Lung microvascular endothelial cell (primary cell): ENCODE data around the gene TRMT10C. TPM values are rescaled to one million over a fixed set of nuclear protein-coding genes. Genes with fewer than 3 reads are reported as not detected.
"Not testable (repeated sequence)": the region's sequence is repeated elsewhere in the genome, so short reads cannot be mapped to it uniquely, and the experiment has no call there.

Experiments used
- DNase-seq, 2 donors: peaks; one replicate each; pipeline versions ENCODE4 v3.0.0 to v3.0.0-alpha.2; 2010; ENCODE audit warnings: low read depth in 2 of 2
- total RNA-seq: library from RNA; depleted of rRNA; stranded (reverse); fragments of >200 nt; gene quantifications from 2 replicates; pipeline ENCODE4 v1.2.1, GENCODE V29; 2014

TRMT10C gene
- 22.9 and 25.2 TPM in 2 replicates for total RNA-seq

DNA sequence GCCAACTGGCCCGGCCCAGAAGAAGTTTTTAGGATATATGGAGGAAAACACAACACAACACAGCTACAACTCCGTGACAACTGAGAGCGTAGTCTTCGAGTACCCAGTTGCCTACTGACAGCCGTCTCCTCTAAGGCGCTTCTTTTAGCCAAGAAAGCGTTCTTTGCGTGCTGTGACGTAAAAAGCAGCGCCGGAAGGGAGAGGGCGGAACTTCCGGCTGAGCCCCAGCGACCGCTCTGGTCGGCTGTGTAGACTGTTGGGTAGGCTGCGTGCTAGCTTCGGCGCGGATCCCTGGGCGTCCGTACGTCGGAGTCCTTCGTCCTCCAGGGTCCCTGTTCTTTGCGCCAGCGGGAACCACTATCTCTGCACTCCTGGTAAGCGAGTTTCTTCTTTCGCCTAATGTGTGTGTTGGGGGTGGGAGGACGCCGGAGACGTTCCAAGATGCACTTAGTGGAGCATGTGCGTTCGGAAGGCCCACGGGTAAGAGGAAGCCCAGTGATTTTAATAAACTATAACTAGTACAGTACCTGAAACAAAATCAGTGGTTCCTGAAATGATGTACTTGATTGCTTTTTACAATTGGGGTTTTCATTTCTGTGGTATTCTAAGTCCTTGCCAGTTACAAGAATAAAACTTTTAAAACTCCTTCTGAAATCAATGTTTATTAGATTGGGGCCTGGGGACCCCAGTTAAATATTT lies at the start of gene TRMT10C:
TRMT10C (plus strand) TSS at position 239 of the 699 bp plus-strand sequence. CDS start 2,914 bp downstream, outside the sequence.
- DNase-seq, result peak; percentile 93 to 95

DNA sequence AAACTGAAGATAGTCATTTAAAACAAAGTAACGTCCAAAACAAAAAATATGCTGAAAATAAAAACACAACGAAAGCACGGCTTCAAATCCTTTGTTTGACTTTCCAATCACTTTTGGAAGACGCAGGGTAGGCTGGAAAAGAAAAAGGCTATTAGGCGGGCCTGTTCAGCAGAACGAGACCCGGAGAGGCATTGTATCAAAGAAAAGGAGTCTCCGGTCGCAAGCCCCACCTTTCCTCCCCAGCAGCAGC lies 49.3 kb upstream of the TRMT10C start:
- DNase-seq, result no peak

DNA sequence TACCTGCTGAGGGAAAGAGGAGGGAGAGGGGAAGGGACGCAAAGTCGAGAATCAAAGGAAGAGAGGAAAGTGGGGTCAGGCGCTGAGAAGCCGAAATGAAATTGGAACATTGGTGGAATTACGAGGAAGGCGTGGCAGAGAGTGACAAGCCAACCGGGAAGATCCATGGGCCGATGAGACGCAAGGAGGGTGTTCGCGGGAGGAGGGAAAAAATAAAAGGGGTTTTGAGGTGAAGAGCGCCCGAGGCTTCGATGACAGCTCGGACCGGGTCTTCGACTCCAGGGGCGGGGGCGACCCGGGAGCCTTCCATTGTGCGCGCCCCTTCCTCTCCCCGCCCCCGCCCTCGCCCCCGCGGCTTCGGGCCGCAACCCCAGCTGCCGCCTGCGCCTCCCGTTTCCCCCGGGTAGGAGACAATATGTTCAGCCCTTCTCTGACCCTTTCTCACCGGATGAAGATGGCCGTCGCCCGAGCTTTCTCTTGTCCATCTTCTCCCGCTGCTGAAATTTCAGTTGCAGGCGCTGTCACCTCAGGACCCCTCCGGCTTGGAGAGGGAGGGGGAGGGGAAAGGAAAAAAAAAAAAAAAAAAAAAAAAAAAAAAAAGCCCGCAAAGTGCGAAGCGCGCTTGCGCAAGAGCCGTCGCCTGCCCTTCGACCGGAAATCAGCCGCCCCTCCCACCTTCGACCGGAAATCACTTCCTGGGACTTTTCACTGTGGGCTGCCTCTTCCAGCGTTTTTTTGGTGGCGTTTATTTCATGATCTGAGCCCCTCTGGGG lies 48.8 kb upstream of the TRMT10C start, which contains the start of gene SENP7:
SENP7 (minus strand) TSS at position 567 of the 773 bp plus-strand sequence; CDS start at position 485, 82 bp downstream.
- peak; percentile 84 to 86 for DNase-seq

DNA sequence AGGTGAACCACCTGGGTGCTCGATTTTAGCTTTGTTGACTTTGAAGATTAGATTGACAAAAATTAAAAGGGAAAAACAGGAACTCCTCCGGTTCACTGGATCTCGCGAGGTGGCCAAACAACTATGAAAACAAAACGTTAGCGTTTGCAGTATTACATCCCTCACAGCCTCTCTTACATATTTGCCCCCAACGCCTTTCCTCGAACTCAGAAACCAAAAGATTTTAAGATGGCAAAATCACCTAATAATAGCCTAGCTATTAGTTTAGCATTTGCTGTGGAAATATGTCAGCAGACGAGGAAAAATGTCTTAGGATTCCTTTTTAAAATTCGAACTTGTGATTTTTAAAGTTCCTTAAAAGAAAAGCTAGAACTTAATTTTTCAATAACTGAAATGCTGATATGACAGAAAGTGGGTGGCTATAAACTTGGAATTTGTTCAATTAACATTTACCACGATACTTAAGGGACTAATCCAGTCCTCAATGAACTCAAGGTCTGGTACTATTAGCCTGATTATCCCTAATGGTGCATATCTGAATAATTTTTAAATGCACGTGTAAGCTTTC lies 48.2 kb upstream of the TRMT10C start:
- no peak for DNase-seq

DNA sequence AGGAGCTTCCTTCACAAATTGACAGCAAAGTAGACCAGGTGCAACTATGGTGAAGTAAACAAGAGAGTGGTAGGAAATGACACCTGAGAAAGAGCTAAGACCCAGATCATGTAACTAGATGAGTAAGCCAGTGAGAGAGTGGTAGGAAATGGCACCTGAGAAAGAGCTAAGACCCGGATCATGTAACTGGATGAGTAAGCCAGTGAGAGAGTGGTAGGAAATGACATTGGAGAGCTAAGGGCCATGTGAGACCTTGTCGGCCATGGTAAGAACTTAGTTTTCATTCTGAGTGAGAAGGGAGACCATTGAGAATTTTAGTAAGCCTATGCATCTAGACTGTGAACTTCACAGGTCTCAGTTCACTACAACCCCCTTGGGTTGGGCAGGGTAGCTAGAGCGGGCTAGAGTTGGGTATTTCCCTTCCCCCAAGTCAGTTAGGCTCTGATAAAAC lies 43.2 kb upstream of the TRMT10C start:
- peak in 1 of 2 donors; percentile 67 for DNase-seq

DNA sequence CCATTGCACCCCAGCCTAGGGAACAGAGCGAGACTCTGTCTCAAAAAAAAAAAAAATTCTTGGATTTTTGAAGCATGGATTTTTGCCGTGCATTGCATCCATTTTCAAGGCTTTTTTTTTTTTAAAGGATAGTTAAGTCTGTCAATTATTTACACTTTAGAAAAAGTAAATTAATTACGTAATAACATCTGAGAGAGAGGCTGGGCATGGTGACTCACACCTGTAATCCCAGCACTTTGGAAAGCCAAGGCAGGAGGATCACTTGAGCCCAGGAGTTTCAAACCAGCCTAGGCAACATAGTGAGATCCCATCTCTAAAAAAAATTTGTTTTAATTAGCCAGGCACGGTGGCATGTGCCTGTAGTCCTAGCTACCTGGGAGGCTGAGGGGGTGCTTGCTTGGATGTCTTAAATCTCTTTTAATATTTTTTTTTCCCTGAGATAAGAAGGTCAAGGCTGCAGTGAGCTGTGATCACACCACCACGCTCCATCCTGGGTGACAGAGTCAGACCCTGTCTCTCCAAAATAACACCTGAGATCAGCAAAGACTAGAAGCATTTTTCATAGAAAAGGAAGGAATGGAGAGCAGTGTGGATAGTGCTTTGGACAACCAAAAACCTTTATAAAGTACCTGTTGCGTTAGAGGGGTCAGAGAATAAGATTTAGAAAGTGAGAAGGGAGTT lies 41.8 kb upstream of the TRMT10C start:
- no peak for DNase-seq

DNA sequence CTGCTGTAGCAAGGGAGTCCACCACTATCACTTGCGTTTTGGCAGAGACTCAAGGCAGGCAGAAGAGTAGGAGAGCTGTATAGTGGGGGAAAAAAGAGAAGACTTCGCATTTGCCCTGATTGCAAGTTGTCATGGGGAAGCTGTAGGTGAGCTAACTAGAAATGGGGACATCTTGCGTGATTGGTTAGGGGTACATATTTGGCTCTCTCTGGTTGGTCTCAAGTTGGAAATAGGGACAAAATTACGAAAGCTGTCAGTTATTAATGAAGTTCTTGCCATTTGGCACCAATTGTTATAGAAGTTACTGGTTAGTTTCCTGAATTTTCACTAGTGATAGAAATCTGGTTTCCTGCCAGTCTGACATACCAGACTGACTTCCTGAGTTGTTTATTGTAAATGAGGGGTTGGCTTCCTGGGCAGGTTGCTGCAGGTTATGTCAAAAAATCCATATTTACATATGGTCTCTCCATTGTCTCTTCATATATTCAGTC lies 40.4 kb upstream of the TRMT10C start:
- peak; percentile 86 to 90 for DNase-seq

DNA sequence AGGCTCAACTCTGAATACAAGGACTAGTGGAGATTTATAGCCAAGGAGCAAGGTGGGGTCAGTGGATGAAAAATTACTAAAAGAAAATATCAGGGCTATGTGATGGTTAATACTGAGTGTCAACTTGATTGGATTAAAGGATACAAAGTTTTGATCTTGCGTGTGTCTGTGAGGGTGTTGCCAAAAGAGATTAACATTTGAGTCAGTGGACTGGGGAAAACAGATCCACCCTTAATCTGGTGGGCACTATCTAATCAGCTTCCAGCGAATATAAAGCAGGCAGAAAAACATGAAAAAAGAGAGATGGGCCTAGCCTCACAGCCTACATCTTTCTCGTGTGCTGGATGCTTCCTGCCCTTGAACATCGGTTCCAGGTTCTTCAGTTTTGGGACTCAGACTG lies 34.2 kb upstream of the TRMT10C start:
- no peak for DNase-seq

DNA sequence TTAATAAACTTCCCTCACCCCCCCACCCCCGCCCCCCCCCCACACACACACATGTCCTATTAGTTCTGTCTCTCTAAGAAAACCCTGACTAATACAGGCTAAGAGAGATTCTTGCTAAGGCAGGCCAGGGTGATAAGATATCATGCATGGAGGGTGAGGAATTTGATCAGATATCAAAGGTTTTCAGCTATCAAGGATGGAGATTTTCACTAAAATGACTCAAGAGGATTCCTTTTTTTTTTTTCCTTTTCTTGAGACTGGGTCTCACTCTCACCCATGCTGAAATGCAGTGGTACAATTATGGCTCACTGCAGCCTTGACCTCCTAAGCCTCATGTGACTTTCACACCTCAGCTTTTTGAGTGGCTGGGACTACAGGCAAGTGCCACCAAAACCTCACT lies 33.8 kb upstream of the TRMT10C start:
- no peak for DNase-seq

DNA sequence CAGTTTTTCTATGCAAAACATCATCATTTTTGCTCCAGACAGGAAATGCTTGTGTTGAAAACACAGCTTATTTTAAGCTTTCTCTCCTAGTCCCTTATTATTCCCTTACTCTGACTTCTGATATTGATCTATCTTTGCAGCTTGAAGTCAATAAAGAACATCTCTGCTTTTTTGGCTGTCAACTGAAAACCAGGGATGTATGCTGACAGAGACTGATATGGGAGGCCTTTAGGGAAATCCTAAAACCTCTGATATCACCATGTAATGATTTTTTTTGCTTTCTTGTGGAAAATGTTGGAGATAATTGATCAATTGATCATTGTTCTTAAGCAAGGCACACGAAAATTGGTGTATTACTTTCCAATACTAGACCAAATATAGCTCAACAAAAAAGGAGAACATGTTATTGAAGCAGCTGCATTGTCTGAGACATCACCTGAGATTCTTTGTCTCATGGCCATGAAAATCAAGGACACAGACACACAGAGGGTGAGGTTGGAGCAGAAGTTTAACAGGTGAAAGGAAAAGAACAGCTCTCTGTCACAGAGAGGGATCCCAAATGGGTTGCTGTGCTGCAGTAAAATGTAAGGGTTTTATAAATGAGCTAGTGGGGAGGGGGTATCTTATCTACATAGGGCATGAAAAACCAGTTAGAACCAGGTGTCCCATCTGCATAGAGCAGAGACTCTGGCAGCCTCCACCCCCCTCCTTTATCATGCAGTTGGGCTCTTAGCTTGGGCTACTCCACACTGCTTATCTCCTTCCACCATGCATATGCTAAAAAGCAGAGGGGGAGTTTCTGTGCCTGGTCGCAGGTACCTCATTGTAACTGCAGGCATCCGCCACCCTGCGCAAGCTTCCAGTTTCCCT lies 31.6 kb upstream of the TRMT10C start:
- no peak for DNase-seq

DNA sequence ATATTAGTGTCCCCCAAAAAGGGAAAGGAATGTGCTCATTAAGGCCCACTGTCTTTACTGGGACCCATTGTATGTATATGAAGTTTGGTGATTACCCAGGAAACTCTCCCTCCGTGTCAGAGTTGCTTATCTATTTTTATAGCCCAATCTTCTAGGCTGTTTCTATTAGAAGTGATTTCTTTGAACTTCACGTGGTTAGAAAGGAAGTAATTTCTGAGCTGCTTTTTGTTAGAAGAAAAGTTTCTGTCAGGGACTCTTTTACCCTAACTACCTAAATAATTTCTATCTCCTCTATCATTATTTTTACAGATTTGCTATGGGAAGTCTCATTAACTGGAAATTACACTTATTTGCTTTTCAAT lies 31.0 kb upstream of the TRMT10C start:
- DNase-seq, result no peak

DNA sequence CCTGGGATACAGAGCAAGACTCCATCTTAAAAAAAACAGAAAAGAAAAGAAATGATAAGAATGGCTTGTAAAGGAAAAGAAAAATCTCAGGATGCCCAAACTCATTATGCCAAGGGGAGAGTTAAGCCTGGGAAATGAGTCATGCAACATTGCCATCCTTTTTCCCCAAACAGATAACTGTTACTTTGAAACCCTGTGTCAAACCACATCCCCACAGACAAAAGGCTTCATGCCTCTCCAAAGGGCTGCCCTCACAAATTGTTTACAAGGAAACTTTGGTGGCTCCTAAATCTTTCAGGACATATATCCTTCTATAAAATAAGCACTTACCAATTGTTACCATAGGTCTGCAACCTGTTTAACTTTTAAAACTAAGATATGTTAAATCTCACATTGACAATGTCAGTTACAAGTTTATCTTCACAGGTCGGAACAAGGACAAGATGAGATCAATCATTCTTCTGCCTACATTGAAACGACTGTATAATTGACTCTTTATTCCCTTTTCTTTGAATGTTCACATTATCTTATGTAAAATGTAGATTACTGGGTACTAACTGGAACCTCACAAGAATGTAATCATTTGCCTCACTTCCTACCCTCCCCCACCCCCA lies 30.1 kb upstream of the TRMT10C start:
- DNase-seq, result peak; percentile 8 to 32

DNA sequence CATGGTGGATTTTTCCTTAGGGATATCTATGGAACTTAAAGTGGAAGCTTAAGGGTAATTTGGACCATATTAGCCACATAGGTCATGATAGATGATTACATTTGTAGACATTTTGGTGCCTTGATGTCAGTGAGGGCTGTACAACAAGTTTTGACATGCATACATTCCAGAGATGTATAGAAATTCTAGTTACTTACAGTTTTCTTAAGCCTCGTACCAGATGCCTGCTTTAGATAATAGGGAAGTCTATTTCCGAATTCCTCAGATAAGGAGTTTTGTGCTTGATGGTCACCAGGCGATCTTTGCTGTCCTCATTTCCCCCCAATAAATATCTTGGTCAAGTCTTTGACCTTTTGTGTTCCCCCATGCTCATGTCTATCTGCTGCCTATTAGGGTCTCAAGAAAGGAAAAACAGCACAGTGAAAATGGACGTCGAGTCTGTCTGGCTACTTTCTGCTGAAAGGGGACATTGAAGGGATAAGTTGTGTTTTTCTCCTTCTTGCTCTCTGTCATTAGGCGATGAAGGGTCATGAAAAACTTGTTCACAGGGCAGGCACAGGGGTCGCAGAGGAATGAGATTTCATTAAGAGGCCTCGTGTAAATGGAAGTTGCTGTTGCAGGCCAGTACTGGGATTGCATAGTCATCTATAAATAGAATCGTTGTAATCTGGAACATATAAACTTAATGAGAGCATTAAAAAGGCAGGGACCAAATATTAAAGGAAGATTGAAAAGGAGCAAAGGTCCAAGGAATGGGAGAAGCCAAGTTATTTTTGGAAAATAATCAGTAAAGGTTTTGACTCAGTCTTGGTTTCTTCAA lies 28.7 kb upstream of the TRMT10C start:
- no peak for DNase-seq

DNA sequence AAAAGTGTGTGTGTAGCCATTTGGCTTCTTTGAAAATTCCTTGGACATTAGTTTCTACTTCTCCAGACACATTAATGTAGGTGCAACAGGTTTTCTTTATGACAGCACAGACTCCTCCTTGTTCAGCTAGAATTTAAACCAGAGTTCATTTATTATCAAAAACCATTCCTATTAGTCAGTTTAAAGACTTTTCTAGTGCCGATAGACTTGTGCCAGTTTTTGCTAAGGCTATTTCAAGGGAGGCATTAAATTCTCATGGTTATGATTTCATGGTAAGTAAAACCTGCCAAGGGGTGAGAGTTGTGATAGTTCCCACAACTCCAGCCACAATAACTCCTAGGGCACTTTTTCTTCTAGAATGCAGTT lies 28.1 kb upstream of the TRMT10C start:
- DNase-seq, result no peak

DNA sequence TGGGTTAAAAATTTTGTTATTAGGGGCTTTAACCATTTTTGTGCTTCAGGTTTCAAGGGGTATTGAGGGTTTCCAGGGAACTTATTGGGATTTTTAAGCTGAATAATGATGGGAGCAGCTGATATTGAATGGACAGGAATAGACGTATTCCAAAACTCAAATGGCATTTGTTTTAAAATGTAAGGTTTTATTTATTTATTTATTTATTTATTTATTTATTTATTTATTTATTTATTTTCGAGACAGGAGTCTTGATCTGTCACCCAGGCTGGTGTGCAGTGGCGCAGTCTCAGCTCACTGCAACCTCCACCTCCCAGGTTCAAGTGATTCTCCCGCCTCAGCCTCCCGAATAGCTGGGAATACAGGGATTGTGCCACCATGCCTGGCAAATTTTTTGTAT lies 26.4 kb upstream of the TRMT10C start:
- DNase-seq, result no peak

DNA sequence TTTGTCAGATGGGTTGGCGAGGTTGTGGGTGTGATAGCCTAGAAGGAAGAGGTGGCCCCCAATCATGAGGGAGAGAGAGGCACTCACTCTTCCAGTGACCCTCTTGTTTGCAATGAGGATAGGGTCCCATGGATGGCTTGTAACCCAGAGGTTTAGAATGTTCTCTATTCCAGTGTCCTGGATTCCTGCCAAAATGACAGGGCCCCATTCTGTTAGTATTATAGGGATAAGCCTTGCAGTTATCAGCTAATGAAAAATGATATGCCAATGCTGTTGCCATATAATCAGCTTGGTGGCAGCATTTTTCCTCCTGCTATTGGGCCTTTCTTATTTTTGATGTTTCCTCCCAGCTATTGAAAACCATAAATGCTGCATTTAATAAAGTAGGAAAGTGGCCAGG lies 25.4 kb upstream of the TRMT10C start:
- DNase-seq, result no peak

DNA sequence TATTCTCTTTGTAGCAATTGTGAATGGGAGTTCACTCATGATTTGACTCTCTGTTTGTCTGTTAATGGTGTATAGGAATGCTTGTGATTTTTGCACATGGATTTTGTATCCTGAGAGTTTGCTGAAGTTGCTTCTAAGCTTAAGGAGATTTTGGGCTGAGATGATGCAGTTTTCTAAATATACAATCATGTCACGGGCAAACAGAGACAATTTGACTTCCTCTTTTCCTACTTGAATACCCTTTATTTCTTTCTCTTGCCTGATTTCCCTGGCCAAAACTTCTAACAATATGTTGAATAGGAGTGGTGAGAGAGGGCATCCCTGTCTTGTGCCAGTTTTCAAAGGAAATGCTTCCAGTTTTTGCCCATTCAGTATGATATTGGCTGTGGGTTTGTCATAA lies 24.7 kb upstream of the TRMT10C start:
- DNase-seq, result not testable (repeated sequence)

DNA sequence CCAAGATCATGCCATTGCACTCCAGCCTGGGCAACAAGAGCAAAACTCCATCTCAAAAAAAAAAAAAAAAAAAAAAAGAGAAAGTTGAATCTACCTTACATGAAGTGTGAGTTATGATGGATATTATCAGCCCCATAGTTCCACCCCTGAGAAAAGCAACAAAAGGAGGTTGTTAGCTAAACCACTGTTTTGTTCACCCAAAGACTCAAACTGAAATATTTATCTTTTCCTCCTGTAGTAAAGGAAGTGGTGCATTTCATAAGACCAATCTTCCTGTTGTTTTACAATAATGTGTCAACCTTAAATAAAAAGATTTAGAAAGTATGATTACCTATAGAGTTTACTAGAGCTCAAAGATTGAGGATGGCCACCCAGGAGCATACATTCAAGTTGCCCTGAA lies 18.7 kb upstream of the TRMT10C start:
- DNase-seq, result no peak

DNA sequence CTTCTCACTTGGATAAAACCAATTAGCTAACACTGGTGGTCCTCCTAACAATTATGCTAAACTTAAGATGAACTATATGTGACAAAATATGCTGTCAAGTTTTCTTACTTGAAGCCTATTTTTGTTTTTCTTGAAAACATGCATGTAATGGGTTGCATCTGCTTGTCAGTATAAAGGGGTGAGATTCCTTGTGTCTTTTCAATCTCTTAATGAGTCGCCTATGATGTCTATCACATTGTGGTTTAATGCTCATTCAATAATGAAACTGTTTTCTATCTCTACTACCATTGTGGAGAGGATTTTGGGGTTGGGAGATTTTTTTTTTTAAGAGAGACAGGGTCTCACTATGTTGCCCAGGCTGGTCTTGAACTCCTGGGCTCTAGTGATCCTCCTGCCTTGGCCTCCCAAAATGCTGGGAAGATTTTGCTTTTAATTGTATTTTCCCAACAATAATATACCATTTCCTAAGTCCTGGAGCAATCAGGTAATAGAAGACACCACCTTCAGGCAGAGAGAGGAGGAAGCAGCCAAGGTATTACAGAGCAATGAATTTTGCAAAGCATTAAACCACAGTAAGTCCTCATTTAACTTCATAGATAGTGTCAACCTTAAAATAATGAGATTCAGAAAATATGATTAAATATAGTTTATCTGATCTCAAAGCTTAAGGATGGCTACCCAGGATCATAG lies 17.4 kb upstream of the TRMT10C start:
- peak in 1 of 2 donors; percentile 34 for DNase-seq
